Suprapubic skin (tissue), 4 donors: ENCODE measurements around the gene WDR7. TPM values are rescaled to one million over a fixed set of nuclear protein-coding genes. Genes with fewer than 3 reads are reported as not detected.

ENCODE experiments used
- DNase-seq, 2 donors: peaks; one replicate each; pipeline ENCODE4 v3.0.0-alpha.2; 2019; ENCODE audit warnings: low spot score in 2 of 2
- H3K27ac ChIP-seq: fragments of 200-600 bp; sonication (generic); one replicate; pipeline ENCODE4 v1.5.1; 2019
- H3K27me3 ChIP-seq: fragments of 200-600 bp; sonication (generic); one replicate; pipeline ENCODE4 v1.5.1; 2019
- H3K36me3 ChIP-seq: fragments of 200-600 bp; sonication (generic); one replicate; pipeline ENCODE4 v1.5.1; 2019
- H3K4me1 ChIP-seq: fragments of 200-600 bp; sonication (generic); one replicate; pipeline ENCODE4 v1.5.1; 2019
- H3K4me3 ChIP-seq: fragments of 200-600 bp; sonication (generic); one replicate; pipeline ENCODE4 v1.5.1; 2019; ENCODE audit warnings: mild to moderate bottlenecking
- H3K9me3 ChIP-seq: fragments of 200-600 bp; sonication (generic); one replicate; pipeline ENCODE4 v1.5.1; 2019
- CTCF ChIP-seq, 2 donors: fragments of 200-600 bp in 1 of 2; fragments of 450-650 bp in 1 of 2; sonication (generic) in 1 of 2; IDR thresholded peaks; one replicate each; pipeline ENCODE4 v1.5.1; 2016 to 2019; ENCODE audit warnings: antibody characterized with exemption in 2 of 2, mild to moderate bottlenecking in 1 of 2, moderate library complexity in 1 of 2
- EP300 ChIP-seq: sonication (generic); formaldehyde crosslinking; IDR thresholded peaks from one replicate; pipeline ENCODE4 v1.6.1; 2017; ENCODE audit warnings: antibody characterized with exemption
- POLR2A ChIP-seq, 2 donors: fragments of 450-650 bp; IDR thresholded peaks; one replicate each; pipeline ENCODE4 v1.6.1; 2017; ENCODE audit warnings: antibody characterized with exemption in 2 of 2, mild to moderate bottlenecking in 2 of 2, moderate library complexity in 2 of 2
- POLR2AphosphoS5 ChIP-seq, 3 donors: sonication (generic); formaldehyde crosslinking; IDR thresholded peaks; one replicate each; pipeline ENCODE4 v1.6.1; 2017; ENCODE audit warnings: antibody characterized with exemption in 3 of 3
- WGBS: methylation state at CpG from one replicate; pipeline ENCODE4 v1.1.5; 2018; 5-methylcytosine and 5-hydroxymethylcytosine counted together
- total RNA-seq, 4 donors: library from RNA; depleted of rRNA; stranded (reverse); fragments of >200 nt; gene quantifications; one replicate each; pipeline ENCODE4 v1.1.0, GENCODE V29; 2016

Gene WDR7
- total RNA-seq, 4 donors from 2014 or later = 14.4 to 29.2 (median 20.2) TPM

- no peak overlapping the region for H3K27ac ChIP-seq
- H3K4me1 ChIP-seq = no peaks in the 10 kb centered on the region
- H3K36me3 ChIP-seq = no peaks in the 10 kb centered on the region
- DNase-seq = no peak
- no peaks in the 10 kb centered on the region for H3K27me3 ChIP-seq
- TF ChIP-seq POLR2A (IDR thresholded peaks at IDR 0.05) = no peak
- no peak for TF ChIP-seq EP300
- TF ChIP-seq CTCF (IDR thresholded peaks at IDR 0.05) = no peak
- TF ChIP-seq POLR2AphosphoS5 (IDR thresholded peaks at IDR 0.05) = no peak
- H3K9me3 ChIP-seq = no peaks in the 10 kb centered on the region
- WGBS = 49% methylated on average over 4 of the region's 4 CpGs
- no peak overlapping the region for H3K4me3 ChIP-seq
These were observed 10.9 kb downstream of the WDR7 start for GRCh38 chr18:56662063-56662408.

GRCh38 chr18:56662502-56662901 is 11.3 kb downstream of the WDR7 start:
- Histone ChIP-seq H3K4me3 (no peak overlapping the region), H3K36me3 (no peaks in the 10 kb centered on the region)
- TF ChIP-seq POLR2AphosphoS5 (IDR thresholded peaks at IDR 0.05) (no peak), EP300 (no peak), POLR2A (IDR thresholded peaks at IDR 0.05) (no peak), CTCF (IDR thresholded peaks at IDR 0.05) (no peak)

GRCh38 chr18:56662902-56663301 is 11.7 kb downstream of the WDR7 start:
- 89% methylated on average over 2 of the region's 2 CpGs for WGBS
- H3K36me3 ChIP-seq = no peaks in the 10 kb centered on the region
- DNase-seq = no peak
- no peaks in the 10 kb centered on the region for H3K9me3 ChIP-seq
- no peak overlapping the region for H3K4me3 ChIP-seq
- no peaks in the 10 kb centered on the region for H3K4me1 ChIP-seq
- H3K27ac ChIP-seq = no peak overlapping the region
- H3K27me3 ChIP-seq = no peaks in the 10 kb centered on the region
- no peak for TF ChIP-seq CTCF (IDR thresholded peaks at IDR 0.05)
- no peak for TF ChIP-seq POLR2A (IDR thresholded peaks at IDR 0.05)
- TF ChIP-seq EP300 = no peak
- no peak for TF ChIP-seq POLR2AphosphoS5 (IDR thresholded peaks at IDR 0.05)

More at GRCh38 chr18:56662502-56662901, 11.3 kb downstream of the WDR7 start:
- no peak overlapping the region for H3K27ac ChIP-seq
- no peaks in the 10 kb centered on the region for H3K4me1 ChIP-seq
- DNase-seq = no peak
- no peaks in the 10 kb centered on the region for H3K9me3 ChIP-seq
- 85% methylated on average over 5 of the region's 5 CpGs for WGBS
- H3K27me3 ChIP-seq = no peaks in the 10 kb centered on the region

- no peak overlapping the region for H3K4me3 ChIP-seq
- WGBS = 75% methylated on average over 8 of the region's 8 CpGs
- H3K27me3 ChIP-seq = no peaks in the 10 kb centered on the region
- no peaks in the 10 kb centered on the region for H3K4me1 ChIP-seq
- peaks cover 10% of the 10 kb centered on the region for H3K36me3 ChIP-seq
- no peak overlapping the region for H3K27ac ChIP-seq
- DNase-seq = no peak
- H3K9me3 ChIP-seq = no peaks in the 10 kb centered on the region
- TF ChIP-seq CTCF (IDR thresholded peaks at IDR 0.05) = no peak
- TF ChIP-seq POLR2AphosphoS5 (IDR thresholded peaks at IDR 0.05) = no peak
- TF ChIP-seq POLR2A (IDR thresholded peaks at IDR 0.05) = no peak
- no peak for TF ChIP-seq EP300
These were observed 21.2 kb downstream of the WDR7 start for GRCh38 chr18:56672391-56672790.

- no peaks in the 10 kb centered on the region for H3K4me1 ChIP-seq
- H3K36me3 ChIP-seq = peaks cover 10% of the 10 kb centered on the region
- TF ChIP-seq EP300 = no peak
- no peak for TF ChIP-seq POLR2AphosphoS5 (IDR thresholded peaks at IDR 0.05)
- no peak for TF ChIP-seq POLR2A (IDR thresholded peaks at IDR 0.05)
- no peak for TF ChIP-seq CTCF (IDR thresholded peaks at IDR 0.05)
- no peaks in the 10 kb centered on the region for H3K27me3 ChIP-seq
- no peak overlapping the region for H3K4me3 ChIP-seq
- no peaks in the 10 kb centered on the region for H3K9me3 ChIP-seq
- no peak for DNase-seq
- H3K27ac ChIP-seq = no peak overlapping the region
- 82% methylated on average over 3 of the region's 3 CpGs for WGBS
These were observed 21.8 kb downstream of the WDR7 start for GRCh38 chr18:56672981-56673380.
